ENCODE results near the gene LIPA.
"Not testable (repeated sequence)": the region's sequence is repeated elsewhere in the genome, so short reads cannot be mapped to it uniquely, and the experiment has no call there.

- not testable (repeated sequence) for TF ChIP-seq CTCF (IDR thresholded peaks at IDR 0.05; ENCODE audit: low read depth, low read length); EZH2phosphoT487 (IDR thresholded peaks at IDR 0.05; ENCODE audit: low read depth)
Measured at GRCh38 chr10:89168354-89168900, 83.1 kb downstream of the LIPA start.
